Inflammatory macrophage treated with lipopolysaccharide for 1 hour (primary cell): ENCODE results near the gene NCKAP5.

Experiments
- DNase-seq, 2 donors: peaks; one replicate each; pipeline ENCODE4 v3.0.0-alpha.2; 2020 to 2022

NCKAP5 gene

GRCh38 chr2:133371286-133371685 lies 197.0 kb downstream of the NCKAP5 start:
- no peak for DNase-seq

GRCh38 chr2:133369901-133370658 lies 198.2 kb downstream of the NCKAP5 start:
- no peak for DNase-seq

- no peak for DNase-seq
Measured at GRCh38 chr2:133365117-133365516, 203.1 kb downstream of the NCKAP5 start.

GRCh38 chr2:133364636-133365035 lies 203.6 kb downstream of the NCKAP5 start:
- no peak for DNase-seq

- no peak for DNase-seq
Measured at GRCh38 chr2:133363884-133364283, 204.4 kb downstream of the NCKAP5 start.

GRCh38 chr2:133362061-133362476 lies 206.2 kb downstream of the NCKAP5 start:
- DNase-seq: no peak

GRCh38 chr2:133360882-133361281 lies 207.4 kb downstream of the NCKAP5 start:
- DNase-seq: no peak

- no peak for DNase-seq
Measured at GRCh38 chr2:133360190-133360589, 208.1 kb downstream of the NCKAP5 start.

- DNase-seq: no peak
Measured at GRCh38 chr2:133352719-133353118, 215.5 kb downstream of the NCKAP5 start.

GRCh38 chr2:133346654-133347053 lies 221.6 kb downstream of the NCKAP5 start:
- no peak for DNase-seq

GRCh38 chr2:133345638-133346037 lies 222.6 kb downstream of the NCKAP5 start:
- DNase-seq: no peak

- no peak for DNase-seq
Measured at GRCh38 chr2:133344849-133345248, 223.4 kb downstream of the NCKAP5 start.

GRCh38 chr2:133343018-133343352 lies 225.3 kb downstream of the NCKAP5 start:
- DNase-seq: no peak

GRCh38 chr2:133342286-133343017 lies 225.8 kb downstream of the NCKAP5 start:
- DNase-seq: no peak

- DNase-seq: no peak
Measured at GRCh38 chr2:133341575-133341974, 226.7 kb downstream of the NCKAP5 start.

- DNase-seq: no peak
Measured at GRCh38 chr2:133338224-133338623, 230.0 kb downstream of the NCKAP5 start.

GRCh38 chr2:133334923-133335322 lies 233.3 kb downstream of the NCKAP5 start:
- no peak for DNase-seq

GRCh38 chr2:133333181-133333580 lies 235.1 kb downstream of the NCKAP5 start:
- no peak for DNase-seq

- DNase-seq: no peak
Measured at GRCh38 chr2:133331436-133331835, 236.8 kb downstream of the NCKAP5 start.

- DNase-seq: no peak
Measured at GRCh38 chr2:133326652-133327397, 241.4 kb downstream of the NCKAP5 start.

- DNase-seq: no peak
Measured at GRCh38 chr2:133324150-133324561, 244.1 kb downstream of the NCKAP5 start.

- DNase-seq: no peak
Measured at GRCh38 chr2:133322909-133323308, 245.4 kb downstream of the NCKAP5 start.

GRCh38 chr2:133317178-133317577 lies 251.1 kb downstream of the NCKAP5 start:
- no peak for DNase-seq

GRCh38 chr2:133316557-133316956 lies 251.7 kb downstream of the NCKAP5 start:
- DNase-seq: no peak
